ENCODE measurements around the gene HLCS.

DNA sequence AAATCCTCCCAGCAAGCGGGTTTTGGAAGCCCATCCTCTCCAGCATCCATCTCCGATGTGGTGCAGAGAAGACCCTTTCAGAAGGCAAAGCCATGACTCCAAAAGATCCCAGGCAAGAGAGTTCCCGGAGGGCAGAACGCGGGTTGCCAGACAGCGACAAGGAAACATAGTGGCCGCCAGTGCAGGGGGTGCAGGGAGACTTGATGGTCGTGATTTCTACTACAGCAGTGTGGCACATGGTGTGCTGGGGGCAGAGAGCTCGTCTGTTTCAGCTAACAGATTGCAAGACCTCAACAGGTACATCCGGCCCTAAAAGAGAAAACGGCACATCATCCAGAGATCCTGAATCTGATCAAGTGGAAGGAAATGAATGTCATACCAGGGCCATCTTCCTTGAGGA, 74.3 kb downstream of the HLCS start:
- no peak for TF ChIP-seq CTCF (conservative IDR thresholded peaks at IDR 0.05; ENCODE audit: low read length)
- TF ChIP-seq EZH2phosphoT487 (IDR thresholded peaks at IDR 0.05; ENCODE audit: borderline replicate concordance) = no peak

Data from Loucy (cell line).